CD4-positive, alpha-beta T cell treated with Interferon gamma for 1 hour (primary cell): ENCODE results near the gene P2RY6.

Experiments
- DNase-seq: peaks from one replicate; pipeline ENCODE4 v3.0.0-alpha.2; 2020

Gene P2RY6

DNA sequence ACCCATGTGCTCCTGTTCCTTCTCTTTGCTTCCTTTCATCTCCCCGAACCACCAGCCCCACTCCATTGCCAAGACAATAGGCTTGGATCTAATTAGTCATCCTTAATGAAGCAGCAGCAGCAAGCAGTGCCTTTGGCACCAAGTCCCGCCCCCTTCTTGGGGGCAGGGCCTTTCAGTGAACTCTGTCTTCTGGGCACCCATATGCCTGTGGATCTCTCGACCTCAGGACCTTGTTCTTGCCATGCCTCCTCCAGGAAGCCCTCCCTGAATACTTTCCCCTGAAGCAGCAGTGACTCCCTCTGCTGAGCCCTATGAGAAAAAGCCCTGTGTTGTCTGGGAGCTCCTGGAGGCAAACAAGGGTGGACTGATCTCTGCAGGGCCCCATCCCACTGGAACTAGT is 68.0 kb downstream of the P2RY6 start:
- DNase-seq = no peak

- no peak for DNase-seq
Measured at GRCh38 chr11:73342633-73343032, 70.5 kb downstream of the P2RY6 start.

DNA sequence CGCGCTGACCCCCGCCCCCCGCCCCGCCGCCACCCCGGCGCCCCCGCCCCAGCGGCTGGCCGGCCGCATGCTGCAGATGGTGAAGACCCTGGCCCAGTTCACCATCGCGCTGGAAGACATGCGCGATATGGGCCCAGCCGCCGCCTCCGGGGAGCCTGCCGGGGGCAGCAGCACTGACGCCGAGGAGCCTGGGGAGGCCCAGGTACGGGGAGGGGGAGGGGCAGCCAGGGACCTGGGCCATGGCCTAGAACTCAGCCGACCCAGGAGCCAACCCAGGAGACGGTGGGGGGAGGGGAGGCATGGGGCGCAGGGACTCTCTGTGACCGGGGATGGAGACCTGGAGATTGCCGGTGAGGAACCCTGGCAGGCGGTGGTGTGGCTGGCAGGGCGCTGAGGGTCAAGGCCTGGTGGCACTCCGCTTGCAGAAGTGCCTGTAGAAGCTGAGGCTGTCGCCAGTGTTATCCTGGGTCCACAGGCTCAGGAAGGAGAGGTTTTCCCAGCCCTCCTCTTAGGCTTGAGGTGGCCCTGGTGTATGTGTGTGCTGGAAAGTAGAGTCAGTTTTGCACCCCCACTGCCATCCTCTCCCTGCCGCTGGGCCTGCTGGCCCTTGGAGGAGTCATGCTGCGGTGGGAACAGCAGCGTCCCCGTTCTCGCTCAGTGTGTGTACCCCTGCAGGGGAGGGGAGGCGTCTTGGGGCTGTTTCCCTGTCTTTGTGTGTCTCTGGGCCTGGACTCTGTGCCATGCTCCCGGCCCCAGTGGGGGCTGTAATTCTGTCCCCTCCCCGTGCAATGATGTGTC is 71.1 kb downstream of the P2RY6 start:
- DNase-seq = no peak

DNA sequence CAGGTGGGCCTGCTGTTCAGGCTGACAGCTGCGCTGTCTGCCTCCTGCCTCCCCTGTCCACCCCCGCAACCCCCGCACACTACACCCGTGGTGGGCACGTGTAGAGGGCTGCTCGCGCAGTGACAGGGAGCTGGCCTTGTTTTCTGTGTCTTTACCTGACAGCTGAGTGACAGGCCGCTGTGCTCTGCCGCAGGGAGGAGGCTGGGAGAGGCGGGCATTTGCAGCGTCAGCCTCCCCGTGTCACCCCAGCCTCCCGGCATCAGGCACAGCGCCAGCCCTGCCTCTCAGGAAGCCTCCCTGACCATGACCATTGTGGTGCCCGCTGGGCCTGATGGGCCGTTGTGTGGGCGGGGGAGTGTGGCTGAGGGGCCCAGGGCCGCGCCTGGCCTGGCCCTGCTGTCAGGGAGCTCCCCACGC is 72.1 kb downstream of the P2RY6 start:
- no peak for DNase-seq

DNA sequence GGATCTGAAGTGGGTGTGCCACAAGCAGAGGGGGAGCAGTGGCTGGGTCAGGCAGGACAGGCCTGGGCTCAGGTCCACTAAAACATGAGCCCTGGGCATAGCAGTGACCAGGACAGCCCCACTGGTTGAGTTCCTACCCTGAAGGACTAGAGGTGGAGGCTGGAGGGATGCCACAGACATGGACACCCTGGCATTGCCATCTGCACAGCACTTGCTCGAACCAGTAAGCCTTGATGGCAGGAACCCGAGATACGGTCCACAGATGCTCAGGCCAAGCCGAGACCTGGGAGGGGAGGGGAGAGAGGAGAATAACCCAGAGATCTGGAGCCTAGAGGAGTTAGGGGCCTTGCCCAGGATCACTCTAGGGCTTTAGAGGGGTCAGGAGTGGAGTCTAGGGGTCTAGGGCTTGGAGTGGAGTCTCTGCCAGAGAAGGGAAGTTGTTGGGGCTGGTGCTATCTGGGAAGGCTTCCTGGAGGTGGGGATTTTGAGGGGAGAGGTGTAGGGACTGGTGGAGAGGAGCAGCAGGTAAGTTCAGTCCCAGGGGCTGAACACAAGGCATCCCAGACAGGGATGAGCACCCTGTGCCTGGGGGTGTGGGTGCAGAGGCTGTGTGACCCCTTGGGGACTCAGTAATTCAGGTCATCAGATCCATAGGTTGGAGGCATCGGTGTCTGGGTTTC is 73.5 kb downstream of the P2RY6 start:
- no peak for DNase-seq

DNA sequence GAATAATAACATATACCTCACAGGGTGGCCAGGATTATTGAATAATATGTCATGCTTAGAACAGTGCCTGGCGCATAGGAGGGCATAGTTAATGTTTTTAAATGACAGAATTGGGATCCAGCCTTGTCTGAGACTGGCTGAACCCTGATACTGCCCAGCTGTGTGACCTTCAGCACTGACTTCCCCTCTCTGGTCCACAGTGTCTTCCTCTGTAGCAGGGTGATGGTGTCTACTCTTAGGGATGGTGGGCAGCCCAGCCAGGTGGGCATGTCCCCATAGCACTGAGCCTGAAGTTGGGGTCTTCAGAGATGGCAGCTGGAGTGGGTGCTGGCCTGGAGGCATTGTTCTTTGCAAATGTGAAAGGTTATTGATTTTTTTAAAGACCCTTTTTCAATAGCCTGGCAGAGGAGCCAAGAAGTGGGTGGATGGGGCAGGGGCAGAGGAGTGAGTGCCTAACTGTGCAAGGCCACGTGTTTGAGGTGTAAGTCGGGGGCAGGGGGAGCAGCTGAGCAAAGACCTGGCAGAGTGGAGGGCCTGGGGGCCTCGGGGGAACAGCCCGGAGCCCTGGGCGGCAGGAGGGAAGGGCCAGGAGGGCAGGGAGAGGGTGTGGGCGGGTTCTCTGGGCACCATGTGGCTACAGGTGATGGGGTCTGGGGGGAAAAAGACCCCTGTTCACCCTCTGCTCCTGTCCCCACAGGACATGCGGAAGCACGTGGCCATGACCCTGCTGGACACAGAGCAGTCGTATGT is 74.2 kb downstream of the P2RY6 start:
- DNase-seq = no peak

DNA sequence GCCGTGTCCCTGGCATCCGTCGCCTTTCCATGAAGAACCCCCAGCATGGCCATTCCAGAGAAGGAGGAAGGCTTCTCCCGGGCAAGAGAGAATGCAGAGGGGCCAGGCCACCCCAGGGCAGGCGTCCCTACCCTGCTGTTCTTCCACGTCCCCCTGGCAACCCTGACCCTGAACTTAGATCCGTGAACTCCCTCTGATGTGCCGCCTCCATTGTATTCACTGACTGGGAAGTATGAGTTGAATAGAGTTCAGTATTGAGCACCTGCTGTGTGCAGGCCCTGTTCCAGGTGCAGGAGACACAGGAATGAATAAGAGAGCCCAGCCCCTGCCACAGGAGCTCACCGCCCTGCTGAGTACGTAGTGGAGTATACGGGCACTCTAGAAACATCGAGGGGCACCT is 74.9 kb downstream of the P2RY6 start:
- DNase-seq = no peak
